GM12878 (cell line): ENCODE results near the gene FBXL16. TPM values are rescaled to one million over a fixed set of nuclear protein-coding genes. Genes with fewer than 3 reads are reported as not detected.

Source experiments
- ATAC-seq: fragments of 200-7000 bp; cut with Tn5 transposase; 3 replicates; pipeline ENCODE4 v1.9.1; 2020; ENCODE audit warnings: mild to moderate bottlenecking, moderate library complexity
- BruUV-seq: library from RNA; stranded (reverse); fragments of 400-500 nt; replicated peaks from 2 replicates; lab custom pipeline; 2021; lab: Mats Ljungman, UMichigan
- CTCF ChIA-PET: fragments of 300-600 bp; sonication (Branson Sonifier 250); formaldehyde crosslinking; extraction: SDS; loops from one replicate; lab custom pipeline; 2021; ENCODE audit warnings: inconsistent platforms; lab: Yijun Ruan, JAX
- POLR2A ChIA-PET: fragments of 350-600 bp; formaldehyde crosslinking; extraction: SDS; loops from one replicate; lab custom pipeline; 2021; ENCODE audit warnings: inconsistent platforms; lab: Charles Lee
- RAD21 ChIA-PET: fragments of 300-600 bp; sonication (Branson Sonifier 250); formaldehyde crosslinking; loops from one replicate; lab custom pipeline; 2023; ENCODE audit warnings: antibody characterized with exemption; ENCODE audit not compliant: unreplicated experiment; lab: Charles Lee
- SMC1A ChIA-PET: fragments of 300-600 bp; sonication (Branson Sonifier 250); formaldehyde crosslinking; loops from one replicate; lab custom pipeline; 2023; ENCODE audit not compliant: unreplicated experiment, uncharacterized antibody; lab: Charles Lee
- DNase-seq: peaks from one replicate; pipeline ENCODE4 v3.0.0-alpha.2; 2011; ENCODE audit warnings: low read depth, low spot score
- FAIRE-seq: peaks from 3 replicates; lab custom pipeline; 2011; peaks lifted over from hg19 to GRCh38; lab: Jason Lieb, UNC
- H2AFZ ChIP-seq: 2 replicates; pipeline ENCODE4 v1.6.0; 2011; ENCODE audit warnings: low read depth, low read length, control low read depth; ENCODE audit not compliant: control insufficient read depth
- H3K27ac ChIP-seq: 2 replicates; pipeline ENCODE4 v1.5.1; 2011; ENCODE audit warnings: control low read depth; ENCODE audit not compliant: control insufficient read depth, insufficient read depth
- H3K27me3 ChIP-seq, 2 experiments: replicated peaks in 1 of 2; 2 replicates each; pipeline versions ENCODE4 v1.6.0 to v1.6.1; 2011; ENCODE audit warnings: low read length in 1 of 2; ENCODE audit not compliant: control insufficient read depth in 2 of 2, insufficient read depth in 2 of 2
- H3K36me3 ChIP-seq, 2 experiments: 2 replicates each; pipeline ENCODE4 v1.5.1; 2011; ENCODE audit warnings: low read length in 1 of 2; ENCODE audit not compliant: control insufficient read depth in 2 of 2, insufficient read depth in 2 of 2
- H3K4me1 ChIP-seq: 2 replicates; pipeline ENCODE4 v1.6.1; 2011; ENCODE audit warnings: mild to moderate bottlenecking, low read length, moderate library complexity, mixed read lengths; ENCODE audit not compliant: control insufficient read depth, insufficient read depth
- H3K4me2 ChIP-seq: 2 replicates; pipeline ENCODE4 v1.6.0; 2011; ENCODE audit warnings: control low read depth; ENCODE audit not compliant: control insufficient read depth, insufficient read depth
- H3K4me3 ChIP-seq: fragments of 200-600 bp; sonication (generic); 2 replicates; pipeline ENCODE4 v1.5.1; 2016
- H3K79me2 ChIP-seq: 2 replicates; pipeline ENCODE4 v1.6.0; 2011; ENCODE audit warnings: low read length; ENCODE audit not compliant: control insufficient read depth, insufficient read depth
- H3K9ac ChIP-seq: 2 replicates; pipeline ENCODE4 v1.8.0; 2011; ENCODE audit warnings: low read length, control low read depth, mixed read lengths; ENCODE audit not compliant: control insufficient read depth, insufficient read depth
- H3K9me3 ChIP-seq: replicated peaks from 3 replicates; pipeline ENCODE4 v1.5.1; 2011; ENCODE audit warnings: mild to moderate bottlenecking, low read length; ENCODE audit not compliant: control insufficient read depth, insufficient read depth
- H4K20me1 ChIP-seq: 2 replicates; pipeline ENCODE4 v1.6.0; 2011; ENCODE audit not compliant: control insufficient read depth, insufficient read depth
- GATAD2B ChIP-seq: fragments of 450-650 bp; conservative IDR thresholded peaks from 2 replicates; pipeline ENCODE4 v1.6.1; 2017; ENCODE audit warnings: low read depth, mild to moderate bottlenecking, moderate library complexity
- MYC ChIP-seq: IDR thresholded peaks from 2 replicates; pipeline ENCODE4 v1.6.1; 2011; ENCODE audit warnings: mild to moderate bottlenecking, low read length, moderate library complexity, inconsistent platforms; ENCODE audit not compliant: insufficient read depth, insufficient replicate concordance, insufficient read length, severe bottlenecking
- POLR2A ChIP-seq: IDR thresholded peaks from 2 replicates; pipeline ENCODE4 v1.6.1; 2011; ENCODE audit warnings: low read depth, mild to moderate bottlenecking, low read length
- WGBS: methylation state at CpG from one replicate; pipeline ENCODE4 v1.1.6; 2016; ENCODE audit warnings: low lambda C conversion rate; ENCODE audit not compliant: insufficient replicate concordance, insufficient coverage; ENCODE audit errors: missing lambda C conversion rate; 5-methylcytosine and 5-hydroxymethylcytosine counted together
- in situ Hi-C: fragments of 300-500 bp; cut with MboI; formaldehyde crosslinking; loops from 9 replicates; pipeline ENCODE4 v1.14.3; 2018; ENCODE audit warnings: mixed read lengths
- intact Hi-C: fragments of 100-400 bp; cut with micrococcal nuclease; formaldehyde crosslinking; loops from one replicate; pipeline ENCODE4 v1.14.2; 2022; ENCODE audit not compliant: unreplicated experiment
- polyA plus RNA-seq, 11 experiments: library from polyadenylated mRNA; depleted of rRNA in 4 of 11; unstranded in 6 of 11; stranded (reverse) in 5 of 11; fragments of >200 nt; fragmentation: Nextera tagmentation in 4 of 11; fragmentation: Illumina TruSeq in 1 of 11; extraction: Ambion mirVana in 4 of 11; extraction: Trizol in 1 of 11; gene quantifications; 1 replicate in 1 of 11; 2 replicates in 10 of 11; pipeline versions ENCODE4 v1.2.1 to v1.2.3, GENCODE V29; 2011 to 2016; ENCODE audit warnings: inconsistent platforms in 2 of 11, missing spikeins in 2 of 11, low read depth in 1 of 11
- total RNA-seq, 4 experiments: library from RNA; depleted of rRNA in 3 of 4; stranded (reverse); fragments of >200 nt in 3 of 4; fragmentation: Illumina TruSeq in 1 of 4; extraction: Trizol in 1 of 4; gene quantifications; 2 replicates each; pipeline versions ENCODE4 v1.2.1 to v1.2.3, GENCODE V29; 2013 to 2021
- TF ChIP-seq, protein P1 (sequence below): fragments of 450-650 bp; IDR thresholded peaks from 2 replicates; pipeline ENCODE4 v1.6.1; 2017; ENCODE audit warnings: mild to moderate bottlenecking, moderate library complexity

Gene FBXL16
- total and polyA plus RNA-seq, 10 of the 15 experiments (the other 5 are each of a cell fraction or from before 2014, with no cell fraction given) = 0.13 to 1.4 (median 0.24) TPM

DNA sequence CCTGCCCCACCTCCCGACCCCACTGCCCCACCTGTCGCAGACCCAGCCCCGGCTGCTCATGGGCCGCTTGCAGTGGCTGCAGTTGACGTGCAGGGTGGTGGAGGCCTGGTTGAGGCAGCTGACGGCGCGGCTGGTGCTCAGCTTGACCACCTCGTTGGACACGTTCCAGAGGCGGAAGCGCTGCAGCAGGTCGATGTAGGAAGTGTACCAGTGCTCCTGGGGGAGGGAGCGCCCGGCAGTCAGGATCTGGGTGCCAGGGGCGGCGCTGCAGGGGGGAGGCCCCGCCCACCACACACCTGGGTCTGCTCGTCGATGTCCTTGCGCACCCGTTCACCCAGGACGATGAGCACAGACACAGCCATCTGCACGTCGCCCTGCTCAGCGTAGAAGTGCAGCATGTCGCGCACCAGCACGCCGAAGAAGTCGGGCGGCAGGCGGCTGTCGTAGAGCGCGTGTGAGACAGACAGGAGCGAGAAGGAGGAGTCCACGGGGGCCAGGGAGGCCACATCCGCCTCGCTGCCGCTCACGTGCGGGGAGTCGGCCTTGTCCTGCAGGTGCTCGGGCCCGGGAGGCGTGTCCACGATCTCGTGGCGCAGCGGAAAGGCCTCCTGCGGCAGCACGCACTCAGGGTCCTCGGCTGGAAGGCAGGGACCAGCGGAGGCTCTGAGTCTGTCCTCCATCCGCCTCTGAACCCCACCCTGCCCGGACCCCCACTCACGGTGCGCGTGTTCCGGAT lies 20.5 kb downstream of the FBXL16 start:
- peaks cover 34% of the 10 kb centered on the region for H3K79me2 ChIP-seq
- no peak for DNase-seq
- POLR2A ChIA-PET = no interaction called here
- SMC1A ChIA-PET = no interaction called here
- H3K27ac ChIP-seq = no peak overlapping the region
- no peak overlapping the region for H3K9ac ChIP-seq
- in situ Hi-C loops (no loop called here), intact Hi-C loops (loop anchor here (2.0 to 5.0 kb wide), 3 partner anchors 36 to 158 kb away; partner anchors contain the start of genes ANTKMT, CAPN15 and METTL26)
- peaks cover 6 to 14% of the 10 kb centered on the region in 2 experiments; a peak in 2 of 4 replicates for H3K36me3 ChIP-seq
- BruUV-seq = no TSS peak
- no peaks in the 10 kb centered on the region for H3K9me3 ChIP-seq
- RAD21 ChIA-PET = no interaction called here
- CTCF ChIA-PET = no interaction called here
- no peaks in the 10 kb centered on the region for H3K27me3 ChIP-seq
- TF ChIP-seq, protein P1, sequence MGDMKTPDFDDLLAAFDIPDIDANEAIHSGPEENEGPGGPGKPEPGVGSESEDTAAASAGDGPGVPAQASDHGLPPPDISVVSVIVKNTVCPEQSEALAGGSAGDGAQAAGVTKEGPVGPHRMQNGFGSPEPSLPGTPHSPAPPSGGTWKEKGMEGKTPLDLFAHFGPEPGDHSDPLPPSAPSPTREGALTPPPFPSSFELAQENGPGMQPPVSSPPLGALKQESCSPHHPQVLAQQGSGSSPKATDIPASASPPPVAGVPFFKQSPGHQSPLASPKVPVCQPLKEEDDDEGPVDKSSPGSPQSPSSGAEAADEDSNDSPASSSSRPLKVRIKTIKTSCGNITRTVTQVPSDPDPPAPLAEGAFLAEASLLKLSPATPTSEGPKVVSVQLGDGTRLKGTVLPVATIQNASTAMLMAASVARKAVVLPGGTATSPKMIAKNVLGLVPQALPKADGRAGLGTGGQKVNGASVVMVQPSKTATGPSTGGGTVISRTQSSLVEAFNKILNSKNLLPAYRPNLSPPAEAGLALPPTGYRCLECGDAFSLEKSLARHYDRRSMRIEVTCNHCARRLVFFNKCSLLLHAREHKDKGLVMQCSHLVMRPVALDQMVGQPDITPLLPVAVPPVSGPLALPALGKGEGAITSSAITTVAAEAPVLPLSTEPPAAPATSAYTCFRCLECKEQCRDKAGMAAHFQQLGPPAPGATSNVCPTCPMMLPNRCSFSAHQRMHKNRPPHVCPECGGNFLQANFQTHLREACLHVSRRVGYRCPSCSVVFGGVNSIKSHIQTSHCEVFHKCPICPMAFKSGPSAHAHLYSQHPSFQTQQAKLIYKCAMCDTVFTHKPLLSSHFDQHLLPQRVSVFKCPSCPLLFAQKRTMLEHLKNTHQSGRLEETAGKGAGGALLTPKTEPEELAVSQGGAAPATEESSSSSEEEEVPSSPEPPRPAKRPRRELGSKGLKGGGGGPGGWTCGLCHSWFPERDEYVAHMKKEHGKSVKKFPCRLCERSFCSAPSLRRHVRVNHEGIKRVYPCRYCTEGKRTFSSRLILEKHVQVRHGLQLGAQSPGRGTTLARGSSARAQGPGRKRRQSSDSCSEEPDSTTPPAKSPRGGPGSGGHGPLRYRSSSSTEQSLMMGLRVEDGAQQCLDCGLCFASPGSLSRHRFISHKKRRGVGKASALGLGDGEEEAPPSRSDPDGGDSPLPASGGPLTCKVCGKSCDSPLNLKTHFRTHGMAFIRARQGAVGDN = no peak
- no peak for TF ChIP-seq GATAD2B
- TF ChIP-seq POLR2A = peak; percentile 58
- TF ChIP-seq MYC = no peak
- no peak overlapping the region for H2AFZ ChIP-seq
- H3K4me2 ChIP-seq = no peak overlapping the region; the same call in 1 of the 2 replicates
- no peak for FAIRE-seq
- 97% methylated on average over 49 of the region's 61 CpGs for WGBS
- H4K20me1 ChIP-seq = peaks cover 6% of the 10 kb centered on the region; the same call in 1 of the 2 replicates
- ATAC-seq = no peak
- no peak overlapping the region for H3K4me3 ChIP-seq
- peaks cover 20% of the 10 kb centered on the region for H3K4me1 ChIP-seq
